Upper lobe of left lung (tissue), 4 donors: ENCODE measurements around the gene C1orf174.

Experiments used
- EP300 ChIP-seq, 4 donors: sonication (generic); formaldehyde crosslinking; IDR thresholded peaks; one replicate each; pipeline ENCODE4 v1.5.1; 2017; ENCODE audit warnings: antibody characterized with exemption in 4 of 4, control low read depth in 2 of 4
- POLR2A ChIP-seq, 4 donors: fragments of 450-650 bp; IDR thresholded peaks; one replicate each; pipeline ENCODE4 v1.5.1; 2016 to 2017; ENCODE audit warnings: antibody characterized with exemption in 4 of 4, mild to moderate bottlenecking in 2 of 4
- POLR2AphosphoS5 ChIP-seq, 2 donors: sonication (generic); formaldehyde crosslinking; IDR thresholded peaks; one replicate each; pipeline ENCODE4 v1.5.1; 2017; ENCODE audit warnings: antibody characterized with exemption in 2 of 2
- TF ChIP-seq, protein P1 (sequence below), 6 experiments: fragments of 450-650 bp in 4 of 6; fragments of 200-600 bp in 2 of 6; sonication (generic) in 2 of 6; IDR thresholded peaks; one replicate each; pipeline ENCODE4 v1.5.1; 2016 to 2019; ENCODE audit warnings: antibody characterized with exemption in 6 of 6

- no peak for TF ChIP-seq POLR2AphosphoS5 (IDR thresholded peaks at IDR 0.05)
- TF ChIP-seq, protein P1, sequence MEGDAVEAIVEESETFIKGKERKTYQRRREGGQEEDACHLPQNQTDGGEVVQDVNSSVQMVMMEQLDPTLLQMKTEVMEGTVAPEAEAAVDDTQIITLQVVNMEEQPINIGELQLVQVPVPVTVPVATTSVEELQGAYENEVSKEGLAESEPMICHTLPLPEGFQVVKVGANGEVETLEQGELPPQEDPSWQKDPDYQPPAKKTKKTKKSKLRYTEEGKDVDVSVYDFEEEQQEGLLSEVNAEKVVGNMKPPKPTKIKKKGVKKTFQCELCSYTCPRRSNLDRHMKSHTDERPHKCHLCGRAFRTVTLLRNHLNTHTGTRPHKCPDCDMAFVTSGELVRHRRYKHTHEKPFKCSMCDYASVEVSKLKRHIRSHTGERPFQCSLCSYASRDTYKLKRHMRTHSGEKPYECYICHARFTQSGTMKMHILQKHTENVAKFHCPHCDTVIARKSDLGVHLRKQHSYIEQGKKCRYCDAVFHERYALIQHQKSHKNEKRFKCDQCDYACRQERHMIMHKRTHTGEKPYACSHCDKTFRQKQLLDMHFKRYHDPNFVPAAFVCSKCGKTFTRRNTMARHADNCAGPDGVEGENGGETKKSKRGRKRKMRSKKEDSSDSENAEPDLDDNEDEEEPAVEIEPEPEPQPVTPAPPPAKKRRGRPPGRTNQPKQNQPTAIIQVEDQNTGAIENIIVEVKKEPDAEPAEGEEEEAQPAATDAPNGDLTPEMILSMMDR (IDR thresholded peaks at IDR 0.05) = peak in 1 of 6 experiments; percentile 17
- no peak for TF ChIP-seq POLR2A (IDR thresholded peaks at IDR 0.05)
- no peak for TF ChIP-seq EP300 (IDR thresholded peaks at IDR 0.05)
These were observed 9.4 kb downstream of the C1orf174 start for GRCh38 chr1:3890389-3891328.
